Caco-2 (cell line): ENCODE data around the gene FTCD. TPM values are rescaled to one million over a fixed set of nuclear protein-coding genes. Genes with fewer than 3 reads are reported as not detected.
A peak's percentile ranks its signal among the peaks of the same experiment; 100 is the strongest.

Experiments used
- BruUV-seq: library from RNA; stranded (reverse); fragments of 400-500 nt; replicated peaks from 2 replicates; lab custom pipeline; 2021; lab: Mats Ljungman, UMichigan
- CTCF ChIA-PET: fragments of 300-600 bp; sonication (Branson Sonifier 250); formaldehyde crosslinking; loops from one replicate; lab custom pipeline; 2022; ENCODE audit warnings: antibody characterized with exemption; lab: Charles Lee
- POLR2A ChIA-PET: fragments of 300-600 bp; sonication (Branson Sonifier 250); formaldehyde crosslinking; loops from one replicate; lab custom pipeline; 2022; ENCODE audit warnings: antibody characterized with exemption; lab: Charles Lee
- DNase-seq, 2 experiments: peaks; one replicate each; pipeline versions ENCODE4 v3.0.0 to v3.0.0-alpha.2; 2020 to 2022
- H3K27me3 ChIP-seq: replicated peaks from 2 replicates; pipeline ENCODE4 v1.6.0; 2011; ENCODE audit warnings: low read length; ENCODE audit not compliant: control insufficient read depth, insufficient read depth
- H3K36me3 ChIP-seq: 2 replicates; pipeline ENCODE4 v1.5.1; 2011; ENCODE audit warnings: low read length; ENCODE audit not compliant: control insufficient read depth, insufficient read depth
- H3K4me1 ChIP-seq: fragments of 250-450 bp; sonication (Bioruptor Pico); 2 replicates; pipeline ENCODE4 v1.5.1; 2020; ENCODE audit warnings: mild to moderate bottlenecking
- H3K4me3 ChIP-seq: 2 replicates; pipeline ENCODE4 v1.5.1; 2011; ENCODE audit warnings: low read depth, mild to moderate bottlenecking, control low read depth, low read length
- H3K9me3 ChIP-seq: fragments of 250-450 bp; sonication (Bioruptor Pico); 2 replicates; pipeline ENCODE4 v1.5.1; 2020; ENCODE audit warnings: mild to moderate bottlenecking, moderate library complexity
- H3K27ac Mint-ChIP-seq: one replicate; pipeline ENCODE4 v1.8.0; 2022; ENCODE audit warnings: mixed read lengths; ENCODE audit not compliant: unreplicated experiment
- H3K27me3 Mint-ChIP-seq: one replicate; pipeline ENCODE4 v1.8.0; 2022; ENCODE audit warnings: mixed read lengths; ENCODE audit not compliant: insufficient read depth, unreplicated experiment
- H3K36me3 Mint-ChIP-seq: one replicate; pipeline ENCODE4 v1.8.0; 2022; ENCODE audit warnings: mild to moderate bottlenecking, mixed read lengths; ENCODE audit not compliant: insufficient read depth, unreplicated experiment
- H3K4me1 Mint-ChIP-seq: one replicate; pipeline ENCODE4 v1.8.0; 2022; ENCODE audit warnings: low read depth, mixed read lengths; ENCODE audit not compliant: unreplicated experiment
- H3K4me3 Mint-ChIP-seq: one replicate; pipeline ENCODE4 v1.8.0; 2022; ENCODE audit warnings: mild to moderate bottlenecking, moderate library complexity, mixed read lengths; ENCODE audit not compliant: unreplicated experiment
- H3K9me3 Mint-ChIP-seq: one replicate; pipeline ENCODE4 v1.8.0; 2022; ENCODE audit warnings: mixed read lengths; ENCODE audit not compliant: unreplicated experiment
- CTCF ChIP-seq, 2 experiments: fragments of 200-600 bp in 1 of 2; IDR thresholded peaks; 1 replicate in 1 of 2; 2 replicates in 1 of 2; pipeline versions ENCODE4 v1.5.1 to v1.8.0; 2011 to 2022; ENCODE audit warnings: antibody characterized with exemption in 1 of 2, control low read depth in 1 of 2, inconsistent platforms in 1 of 2, low read depth in 1 of 2, low read length in 1 of 2, mild to moderate bottlenecking in 1 of 2, moderate library complexity in 1 of 2; ENCODE audit not compliant: insufficient read depth in 1 of 2, severe bottlenecking in 1 of 2, unreplicated experiment in 1 of 2
- intact Hi-C: fragments of 100-400 bp; cut with micrococcal nuclease; formaldehyde crosslinking; loops from one replicate; pipeline ENCODE4 v1.10.0; 2022; ENCODE audit not compliant: unreplicated experiment
- total RNA-seq: library from RNA; stranded (reverse); gene quantifications from 2 replicates; pipeline ENCODE4 v1.2.3, GENCODE V29; 2022

Gene FTCD
- total RNA-seq, 1 experiment from 2014 or later, result 3.5 TPM

- BruUV-seq, result TSS peak; percentile 58
- no peaks in the 10 kb centered on the region for H3K27me3 ChIP-seq
- Mint-ChIP-seq H3K27ac (no peak overlapping the region), H3K9me3 (no peaks in the 10 kb centered on the region), H3K27me3 (no peaks in the 10 kb centered on the region), H3K4me3 (no peak overlapping the region), H3K36me3 (peaks cover 55% of the 10 kb centered on the region), H3K4me1 (peaks cover 21% of the 10 kb centered on the region)
- H3K9me3 ChIP-seq, result no peaks in the 10 kb centered on the region
- CTCF ChIA-PET, result interaction anchor here (0.8 kb wide), 1 partner anchor 47 kb away, joined by 3 read pairs; no protein-coding TSS in a partner anchor
- no peak for TF ChIP-seq CTCF (IDR thresholded peaks at IDR 0.05; ENCODE audit: insufficient read depth in 1 of 2, low read depth in 1 of 2, low read length in 1 of 2, severe bottlenecking in 1 of 2, unreplicated experiment in 1 of 2)
- intact Hi-C loops, result no loop called here
- DNase-seq, result no peak
- peaks cover 11% of the 10 kb centered on the region for H3K4me1 ChIP-seq
- H3K36me3 ChIP-seq, result peaks cover 7% of the 10 kb centered on the region
- POLR2A ChIA-PET, result no interaction called here
- no peak overlapping the region for H3K4me3 ChIP-seq
These were observed 35.2 kb upstream of the FTCD start for GRCh38 chr21:46190491-46191131.

GRCh38 chr21:46189959-46190490 is 34.6 kb upstream of the FTCD start:
- intact Hi-C loops, result no loop called here
- no peak overlapping the region for H3K4me3 ChIP-seq
- TF ChIP-seq CTCF (IDR thresholded peaks at IDR 0.05; ENCODE audit: insufficient read depth in 1 of 2, low read depth in 1 of 2, low read length in 1 of 2, severe bottlenecking in 1 of 2, unreplicated experiment in 1 of 2), result no peak
- no peak for DNase-seq
- peaks cover 11% of the 10 kb centered on the region for H3K4me1 ChIP-seq
- Mint-ChIP-seq H3K36me3 (peaks cover 55% of the 10 kb centered on the region), H3K9me3 (no peaks in the 10 kb centered on the region), H3K4me3 (no peak overlapping the region), H3K27me3 (no peaks in the 10 kb centered on the region), H3K27ac (no peak overlapping the region), H3K4me1 (peaks cover 21% of the 10 kb centered on the region)
- peaks cover 7% of the 10 kb centered on the region for H3K36me3 ChIP-seq
- no TSS peak for BruUV-seq
- H3K9me3 ChIP-seq, result no peaks in the 10 kb centered on the region
- no peaks in the 10 kb centered on the region for H3K27me3 ChIP-seq
- ChIA-PET CTCF (interaction anchor here (0.8 kb wide), 1 partner anchor 47 kb away, joined by 3 read pairs; no protein-coding TSS in a partner anchor), POLR2A (no interaction called here)

- Mint-ChIP-seq H3K36me3 (peaks cover 53% of the 10 kb centered on the region), H3K9me3 (no peaks in the 10 kb centered on the region), H3K4me3 (no peak overlapping the region), H3K27me3 (no peaks in the 10 kb centered on the region), H3K27ac (peak overlapping the region; percentile 72), H3K4me1 (peaks cover 25% of the 10 kb centered on the region)
- ChIA-PET CTCF (interaction anchor here (0.8 kb wide), 1 partner anchor 46 kb away, joined by 3 read pairs; no protein-coding TSS in a partner anchor), POLR2A (no interaction called here)
- no peaks in the 10 kb centered on the region for H3K27me3 ChIP-seq
- H3K9me3 ChIP-seq, result no peaks in the 10 kb centered on the region
- no peak for DNase-seq
- H3K4me1 ChIP-seq, result peaks cover 11% of the 10 kb centered on the region
- no TSS peak for BruUV-seq
- no peak for TF ChIP-seq CTCF (IDR thresholded peaks at IDR 0.05; ENCODE audit: insufficient read depth in 1 of 2, low read depth in 1 of 2, low read length in 1 of 2, severe bottlenecking in 1 of 2, unreplicated experiment in 1 of 2)
- H3K36me3 ChIP-seq, result peaks cover 5% of the 10 kb centered on the region
- H3K4me3 ChIP-seq, result no peak overlapping the region
- intact Hi-C loops, result no loop called here
These were observed 34.0 kb upstream of the FTCD start for GRCh38 chr21:46189213-46189958.
